Measurements from ENCODE around the gene PRPSAP2.
"Not testable (repeated sequence)": the region's sequence is repeated elsewhere in the genome, so short reads cannot be mapped to it uniquely, and the experiment has no call there.

Gene PRPSAP2

GRCh38 chr17:18891541-18891940 is 33.6 kb downstream of the PRPSAP2 start:
- DNase-seq, result no peak

GRCh38 chr17:18896146-18896545 is 38.2 kb downstream of the PRPSAP2 start:
- DNase-seq, result no peak

GRCh38 chr17:18896947-18897346 is 39.0 kb downstream of the PRPSAP2 start:
- DNase-seq, result no peak

GRCh38 chr17:18904482-18904881 is 46.6 kb downstream of the PRPSAP2 start:
- DNase-seq, result no peak

GRCh38 chr17:18905226-18905625 is 47.3 kb downstream of the PRPSAP2 start:
- DNase-seq, result no peak

GRCh38 chr17:18910326-18910725 is 52.4 kb downstream of the PRPSAP2 start:
- no peak for DNase-seq

- DNase-seq, result no peak
Observed at GRCh38 chr17:18910881-18911280, 53.0 kb downstream of the PRPSAP2 start.

GRCh38 chr17:18916816-18917500 is 59.0 kb downstream of the PRPSAP2 start:
- no peak for DNase-seq

- no peak for DNase-seq
Observed at GRCh38 chr17:18917506-18918032, 59.6 kb downstream of the PRPSAP2 start.

- DNase-seq, result no peak
Observed at GRCh38 chr17:18919963-18920362, 62.0 kb downstream of the PRPSAP2 start.

GRCh38 chr17:18920911-18921441 is 63.0 kb downstream of the PRPSAP2 start:
- no peak for DNase-seq

GRCh38 chr17:18921485-18921884 is 63.6 kb downstream of the PRPSAP2 start:
- DNase-seq, result no peak

GRCh38 chr17:18921912-18922451 is 64.1 kb downstream of the PRPSAP2 start:
- no peak for DNase-seq

GRCh38 chr17:18922596-18922995 is 64.7 kb downstream of the PRPSAP2 start:
- not testable (repeated sequence) for DNase-seq

- no peak for DNase-seq
Observed at GRCh38 chr17:18925187-18925586, 67.3 kb downstream of the PRPSAP2 start.

- no peak for DNase-seq
Observed at GRCh38 chr17:18928628-18929125, 70.7 kb downstream of the PRPSAP2 start.

- no peak for DNase-seq
Observed at GRCh38 chr17:18932360-18933055, 74.6 kb downstream of the PRPSAP2 start.

- DNase-seq, result no peak
Observed at GRCh38 chr17:18933102-18934058, 75.4 kb downstream of the PRPSAP2 start.

GRCh38 chr17:18937981-18938691 is 80.2 kb downstream of the PRPSAP2 start:
- no peak for DNase-seq

- no peak for DNase-seq
Observed at GRCh38 chr17:18938692-18939023, 80.7 kb downstream of the PRPSAP2 start.

GRCh38 chr17:18944646-18945045 is 86.7 kb downstream of the PRPSAP2 start:
- no peak for DNase-seq

- DNase-seq, result no peak
Observed at GRCh38 chr17:18946536-18946935, 88.6 kb downstream of the PRPSAP2 start.
